Measurements from ENCODE around the gene GRIPAP1. TPM values are rescaled to one million over a fixed set of nuclear protein-coding genes. Genes with fewer than 3 reads are reported as not detected.

Gene GRIPAP1
- total RNA-seq, 1 experiment from 2014 or later: 92.8 TPM

GRCh38 chrX:48956728-48957414, 45.2 kb downstream of the GRIPAP1 start:
- Mint-ChIP-seq H3K4me3 (ENCODE audit: low read depth, unreplicated experiment) (peak overlapping the region; percentile 83), H3K27me3 (ENCODE audit: unreplicated experiment) (no peaks in the 10 kb centered on the region), H3K4me1 (ENCODE audit: low read depth, unreplicated experiment) (peaks cover 24% of the 10 kb centered on the region), H3K9me3 (ENCODE audit: low read depth, unreplicated experiment) (no peaks in the 10 kb centered on the region), H3K27ac (ENCODE audit: unreplicated experiment) (peak overlapping the region; percentile 72), H3K36me3 (ENCODE audit: insufficient read depth, unreplicated experiment) (peaks cover 40% of the 10 kb centered on the region)
- no TSS peak for BruUV-seq (replicated peaks)
- DNase-seq: peak; percentile 29
- no peak for TF ChIP-seq CTCF (IDR thresholded peaks at IDR 0.05; ENCODE audit: unreplicated experiment)
- intact Hi-C loops (cut with micrococcal nuclease; ENCODE audit: unreplicated experiment): no loop called here
- CTCF ChIA-PET: interaction anchor here (1.5 kb wide), 1 partner anchor 16 kb away, joined by 9 read pairs; no protein-coding TSS in a partner anchor

- intact Hi-C loops (cut with micrococcal nuclease; ENCODE audit: unreplicated experiment): loop anchor here (10.0 kb wide), 1 partner anchor 184 kb away; the partner anchor contains the start of gene GLOD5
- peaks cover 6% of the 10 kb centered on the region for H3K4me1 Mint-ChIP-seq (ENCODE audit: low read depth, unreplicated experiment)
- no TSS peak for BruUV-seq (replicated peaks)
- peaks cover 16% of the 10 kb centered on the region for H3K36me3 Mint-ChIP-seq (ENCODE audit: insufficient read depth, unreplicated experiment)
- CTCF ChIA-PET: no interaction called here
- no peaks in the 10 kb centered on the region for H3K27me3 Mint-ChIP-seq (ENCODE audit: unreplicated experiment)
- DNase-seq: no peak
- H3K27ac Mint-ChIP-seq (ENCODE audit: unreplicated experiment): no peak overlapping the region
- no peak for TF ChIP-seq CTCF (IDR thresholded peaks at IDR 0.05; ENCODE audit: unreplicated experiment)
- H3K9me3 Mint-ChIP-seq (ENCODE audit: low read depth, unreplicated experiment): no peaks in the 10 kb centered on the region
- no peak overlapping the region for H3K4me3 Mint-ChIP-seq (ENCODE audit: low read depth, unreplicated experiment)
Observed at GRCh38 chrX:48948589-48948988, 53.5 kb downstream of the GRIPAP1 start.

- no peak overlapping the region for H3K27ac Mint-ChIP-seq (ENCODE audit: unreplicated experiment)
- H3K4me1 Mint-ChIP-seq (ENCODE audit: low read depth, unreplicated experiment): no peaks in the 10 kb centered on the region
- intact Hi-C loops (cut with micrococcal nuclease; ENCODE audit: unreplicated experiment): loop anchor here (10.0 kb wide), 1 partner anchor 181 kb away; the partner anchor contains the start of gene GLOD5
- CTCF ChIA-PET: no interaction called here
- peak; percentile 66 for TF ChIP-seq CTCF (IDR thresholded peaks at IDR 0.05; ENCODE audit: unreplicated experiment)
- peaks cover 17% of the 10 kb centered on the region for H3K36me3 Mint-ChIP-seq (ENCODE audit: insufficient read depth, unreplicated experiment)
- peak; percentile 62 for DNase-seq
- no peak overlapping the region for H3K4me3 Mint-ChIP-seq (ENCODE audit: low read depth, unreplicated experiment)
- H3K9me3 Mint-ChIP-seq (ENCODE audit: low read depth, unreplicated experiment): no peaks in the 10 kb centered on the region
- no peaks in the 10 kb centered on the region for H3K27me3 Mint-ChIP-seq (ENCODE audit: unreplicated experiment)
- BruUV-seq (replicated peaks): no TSS peak
Observed at GRCh38 chrX:48945517-48946348, 56.3 kb downstream of the GRIPAP1 start.

GRCh38 chrX:48942895-48943294, 59.2 kb downstream of the GRIPAP1 start:
- Mint-ChIP-seq H3K9me3 (ENCODE audit: low read depth, unreplicated experiment) (no peaks in the 10 kb centered on the region), H3K27ac (ENCODE audit: unreplicated experiment) (no peak overlapping the region), H3K4me1 (ENCODE audit: low read depth, unreplicated experiment) (no peaks in the 10 kb centered on the region), H3K4me3 (ENCODE audit: low read depth, unreplicated experiment) (no peak overlapping the region), H3K36me3 (ENCODE audit: insufficient read depth, unreplicated experiment) (peaks cover 26% of the 10 kb centered on the region), H3K27me3 (ENCODE audit: unreplicated experiment) (no peaks in the 10 kb centered on the region)
- no TSS peak for BruUV-seq (replicated peaks)
- no peak for DNase-seq
- TF ChIP-seq CTCF (IDR thresholded peaks at IDR 0.05; ENCODE audit: unreplicated experiment): no peak
- CTCF ChIA-PET: no interaction called here
- intact Hi-C loops (cut with micrococcal nuclease; ENCODE audit: unreplicated experiment): loop anchor here (10.0 kb wide), 1 partner anchor 178 kb away; the partner anchor contains the start of gene GLOD5
